SK-N-SH (cell line): Measurements from ENCODE around the gene TCF12. TPM values are rescaled to one million over a fixed set of nuclear protein-coding genes. Genes with fewer than 3 reads are reported as not detected.

ENCODE experiments used
- CTCF ChIA-PET: fragments of 300-600, 350-600 bp; formaldehyde crosslinking; extraction: SDS; loops from one replicate; lab custom pipeline; 2021; lab: Yijun Ruan, JAX
- POLR2A ChIA-PET: fragments of 350-600 bp; sonication (Branson Sonifier 250); formaldehyde crosslinking; extraction: SDS; loops from one replicate; lab custom pipeline; 2020; ENCODE audit warnings: antibody characterized with exemption, inconsistent platforms; lab: Yijun Ruan, JAX
- DNase-seq: peaks from one replicate; pipeline ENCODE4 v3.0.0; 2012
- H2AFZ ChIP-seq: fragments of 200-600 bp; sonication (generic); 2 replicates; pipeline ENCODE4 v1.8.1; 2016; ENCODE audit warnings: antibody characterized with exemption, mild to moderate bottlenecking, low read depth
- H3F3A ChIP-seq: fragments of 200-600 bp; sonication (generic); replicated peaks from 2 replicates; pipeline ENCODE3; 2016; ENCODE audit warnings: antibody characterized with exemption, mild to moderate bottlenecking; ENCODE audit not compliant: insufficient read depth
- H3K27ac ChIP-seq, 2 experiments: fragments of 200-500 bp in 1 of 2; fragments of 200-600 bp in 1 of 2; sonication (Bioruptor generic) in 1 of 2; sonication (generic), shearing (Covaris generic) in 1 of 2; 2 replicates each; pipeline versions ENCODE4 v1.5.1 to v1.6.1; 2014 to 2016; ENCODE audit warnings: low read depth in 2 of 2, inconsistent platforms in 1 of 2, low read length in 1 of 2, mild to moderate bottlenecking in 1 of 2, mixed read lengths in 1 of 2
- H3K27me3 ChIP-seq: fragments of 200-600 bp; sonication (generic), shearing (Covaris generic); 2 replicates; pipeline ENCODE4 v1.6.1; 2016; ENCODE audit warnings: mixed run types; ENCODE audit not compliant: insufficient read depth
- H3K36me3 ChIP-seq, 2 experiments: fragments of 200-500 bp in 1 of 2; fragments of 200-600 bp in 1 of 2; sonication (Bioruptor generic) in 1 of 2; sonication (generic) in 1 of 2; replicated peaks in 1 of 2; 2 replicates each; pipeline versions ENCODE3 to v1.5.1; 2014 to 2016; ENCODE audit warnings: low read length in 1 of 2, mild to moderate bottlenecking in 1 of 2; ENCODE audit not compliant: insufficient read depth in 2 of 2, control insufficient read depth in 1 of 2
- H3K4me1 ChIP-seq, 2 experiments: fragments of 200-500 bp in 1 of 2; fragments of 200-600 bp in 1 of 2; sonication (Bioruptor generic) in 1 of 2; sonication (generic), shearing (Covaris generic) in 1 of 2; 2 replicates each; pipeline versions ENCODE4 v1.5.1 to v1.6.1; 2014 to 2016; ENCODE audit warnings: low read depth in 1 of 2, low read length in 1 of 2, mixed run types in 1 of 2; ENCODE audit not compliant: insufficient read depth in 2 of 2, control insufficient read depth in 1 of 2
- H3K4me2 ChIP-seq: fragments of 200-600 bp; sonication (generic), shearing (Covaris generic); 2 replicates; pipeline ENCODE4 v1.6.1; 2017; ENCODE audit warnings: mixed run types
- H3K4me3 ChIP-seq, 2 experiments: fragments of 200-500 bp in 1 of 2; fragments of 200-600 bp in 1 of 2; sonication (Bioruptor generic) in 1 of 2; sonication (generic), shearing (Covaris generic) in 1 of 2; 2 replicates each; pipeline versions ENCODE4 v1.5.1 to v1.8.1; 2014 to 2016; ENCODE audit warnings: low read depth in 2 of 2, inconsistent platforms in 1 of 2, low read length in 1 of 2, mild to moderate bottlenecking in 1 of 2, mixed read lengths in 1 of 2, moderate library complexity in 1 of 2
- H3K79me2 ChIP-seq: fragments of 200-600 bp; sonication (generic); 2 replicates; pipeline ENCODE4 v1.8.1; 2017; ENCODE audit warnings: mild to moderate bottlenecking; ENCODE audit not compliant: insufficient read depth
- H3K9ac ChIP-seq: fragments of 200-600 bp; sonication (generic); 2 replicates; pipeline ENCODE4 v1.6.1; 2017; ENCODE audit warnings: mixed run types
- H3K9me2 ChIP-seq: fragments of 200-600 bp; sonication (generic); 2 replicates; pipeline ENCODE4 v1.6.1; 2017; ENCODE audit warnings: mixed run types
- H3K9me3 ChIP-seq: fragments of 200-600 bp; sonication (generic); 2 replicates; pipeline ENCODE4 v1.6.1; 2017; ENCODE audit warnings: mixed run types, mild to moderate bottlenecking, moderate library complexity
- H4K20me1 ChIP-seq: fragments of 200-600 bp; sonication (generic); 2 replicates; pipeline ENCODE4 v1.6.1; 2017; ENCODE audit warnings: mild to moderate bottlenecking, mixed run types; ENCODE audit not compliant: insufficient read depth
- CHD2 ChIP-seq: fragments of 150-350 bp; IDR thresholded peaks from 2 replicates; pipeline ENCODE4 v1.6.1; 2018; ENCODE audit warnings: low read length; ENCODE audit not compliant: partially characterized antibody
- EP300 ChIP-seq, 2 experiments: IDR thresholded peaks; 2 replicates each; pipeline versions ENCODE4 v1.4.0 to v1.6.1; 2012; ENCODE audit warnings: borderline replicate concordance in 1 of 2, low read depth in 1 of 2, low read length in 1 of 2
- EZH2phosphoT487 ChIP-seq: fragments of 200-600 bp; sonication (generic); IDR thresholded peaks from 2 replicates; pipeline ENCODE4 v1.6.1; 2017; ENCODE audit warnings: low read depth, mixed run types, mild to moderate bottlenecking, antibody characterized with exemption, moderate library complexity, borderline replicate concordance
- FOSL2 ChIP-seq: IDR thresholded peaks from 2 replicates; pipeline ENCODE4 v1.4.0; 2012; ENCODE audit warnings: low read depth, mild to moderate bottlenecking, moderate library complexity, borderline replicate concordance
- GATA2 ChIP-seq: sonication (generic); formaldehyde crosslinking; IDR thresholded peaks from 2 replicates; pipeline ENCODE4 v1.5.0; 2020; ENCODE audit warnings: mild to moderate bottlenecking, missing genetic modification reagents
- JUND ChIP-seq: IDR thresholded peaks from 2 replicates; pipeline ENCODE4 v1.4.0; 2012
- MXI1 ChIP-seq: IDR thresholded peaks from 2 replicates; pipeline ENCODE4 v1.6.1; 2012; ENCODE audit warnings: mild to moderate bottlenecking, low read depth, low read length, improper control_type of control experiment
- NFIC ChIP-seq: IDR thresholded peaks from 2 replicates; pipeline ENCODE4 v1.4.0; 2012; ENCODE audit warnings: borderline replicate concordance
- NRF1 ChIP-seq: IDR thresholded peaks from 2 replicates; pipeline ENCODE4 v1.6.1; 2012; ENCODE audit warnings: low read depth, mild to moderate bottlenecking, low read length
- PBX3 ChIP-seq: IDR thresholded peaks from 2 replicates; pipeline ENCODE4; 2012
- POLR2AphosphoS5 ChIP-seq: IDR thresholded peaks from 2 replicates; pipeline ENCODE4 v1.6.1; 2012; ENCODE audit warnings: low read depth, low read length
- RAD21 ChIP-seq: IDR thresholded peaks from 2 replicates; pipeline ENCODE4 v1.6.1; 2012; ENCODE audit warnings: mild to moderate bottlenecking, low read length
- RCOR1 ChIP-seq: fragments of 150-350 bp; IDR thresholded peaks from 2 replicates; pipeline ENCODE4 v1.6.1; 2017; ENCODE audit warnings: antibody characterized with exemption, low read length
- RFX5 ChIP-seq: IDR thresholded peaks from 2 replicates; pipeline ENCODE4 v1.6.1; 2012; ENCODE audit warnings: mild to moderate bottlenecking, improper control_type of control experiment, low read length
- RXRA ChIP-seq: IDR thresholded peaks from 2 replicates; pipeline ENCODE4 v1.4.0; 2012; ENCODE audit warnings: low read depth, mild to moderate bottlenecking, borderline replicate concordance
- TAF1 ChIP-seq: IDR thresholded peaks from 2 replicates; pipeline ENCODE4 v1.6.1; 2012; ENCODE audit warnings: low read depth, mild to moderate bottlenecking, low read length, moderate library complexity, borderline replicate concordance
- TEAD4 ChIP-seq: IDR thresholded peaks from 2 replicates; pipeline ENCODE4 v1.4.0; 2012; ENCODE audit warnings: mild to moderate bottlenecking, borderline replicate concordance; ENCODE audit not compliant: insufficient read depth
- YY1 ChIP-seq: IDR thresholded peaks from 2 replicates; pipeline ENCODE4 v1.4.0; 2012; ENCODE audit warnings: low read depth, mild to moderate bottlenecking
- WGBS: methylation state at CpG from one replicate; pipeline ENCODE4 v1.1.6; 2017; ENCODE audit warnings: low lambda C conversion rate; 5-methylcytosine and 5-hydroxymethylcytosine counted together
- polyA plus RNA-seq, 3 experiments: library from polyadenylated mRNA; depleted of rRNA; stranded (reverse); fragments of >200 nt; gene quantifications; 2 replicates each; pipeline ENCODE4 v1.2.3, GENCODE V29; 2012
- TF ChIP-seq, protein P1 (sequence below): IDR thresholded peaks from 2 replicates; pipeline ENCODE4 v1.4.0; 2012; ENCODE audit warnings: low read depth, borderline replicate concordance
- TF ChIP-seq, protein P2 (sequence below): fragments of 150-350 bp; IDR thresholded peaks from 2 replicates; pipeline ENCODE4 v1.6.1; 2016; ENCODE audit warnings: mild to moderate bottlenecking, low read depth, low read length
- TF ChIP-seq, protein P3 (sequence below): IDR thresholded peaks from 2 replicates; pipeline ENCODE4 v1.4.0; 2012; ENCODE audit warnings: low read depth

Gene TCF12
- polyA plus RNA-seq, 1 of the 3 experiments (the other 2 are of a cell fraction), result 49.6 TPM

DNA sequence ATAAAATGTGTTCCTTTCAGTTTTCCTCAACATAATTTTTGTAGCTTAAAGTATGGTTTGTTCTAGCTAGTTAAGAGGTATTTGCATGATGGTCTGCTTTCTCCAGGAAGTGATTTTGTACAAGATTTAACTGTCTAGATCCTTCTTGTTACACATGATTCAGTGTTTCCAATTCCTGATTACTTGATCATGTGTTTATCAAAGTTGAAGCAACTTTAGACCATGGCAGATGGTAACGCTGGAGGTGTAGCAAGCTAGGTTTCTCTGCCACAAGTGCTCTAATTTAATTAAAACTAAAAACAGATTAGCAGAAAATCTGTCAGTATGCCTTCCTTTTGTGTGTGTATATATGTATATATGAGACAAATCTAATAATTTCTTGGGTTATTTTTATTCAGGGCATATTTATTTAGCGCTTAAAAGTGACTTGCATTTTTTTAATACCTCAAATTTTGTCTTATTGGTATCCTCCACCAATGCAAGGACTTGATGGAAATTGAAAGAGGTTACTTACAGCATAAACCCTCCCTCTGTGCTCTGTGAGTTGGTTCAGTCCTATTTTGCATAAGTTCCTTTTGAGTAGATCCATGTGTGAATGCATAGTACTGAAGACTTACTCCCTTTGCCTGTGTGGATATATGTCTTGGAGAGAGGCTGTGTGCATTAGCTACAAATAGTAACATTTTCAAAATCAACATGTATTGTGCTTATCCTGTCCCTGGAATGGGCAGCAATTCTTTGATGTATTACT, 300.6 kb downstream of the TCF12 start (continued):
- TF ChIP-seq PBX3 (no peak), RAD21 (no peak), TAF1 (peak; percentile 44; the same call in 1 of the 2 replicates), MXI1 (peak; percentile 71; the same call in 1 of the 2 replicates), EP300 (IDR thresholded peaks at IDR 0.05; ENCODE audit: borderline replicate concordance in 1 of 2, low read depth in 1 of 2, low read length in 1 of 2) (peak in 1 of 2 experiments; percentile 26; a peak in 1 of 4 replicates), FOSL2 (no peak), JUND (no peak), RFX5 (no peak), POLR2AphosphoS5 (peak; percentile 66; the same call in 1 of the 2 replicates)
- TF ChIP-seq, protein P1, sequence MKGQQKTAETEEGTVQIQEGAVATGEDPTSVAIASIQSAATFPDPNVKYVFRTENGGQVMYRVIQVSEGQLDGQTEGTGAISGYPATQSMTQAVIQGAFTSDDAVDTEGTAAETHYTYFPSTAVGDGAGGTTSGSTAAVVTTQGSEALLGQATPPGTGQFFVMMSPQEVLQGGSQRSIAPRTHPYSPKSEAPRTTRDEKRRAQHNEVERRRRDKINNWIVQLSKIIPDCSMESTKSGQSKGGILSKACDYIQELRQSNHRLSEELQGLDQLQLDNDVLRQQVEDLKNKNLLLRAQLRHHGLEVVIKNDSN, result no peak

- no peaks in the 10 kb centered on the region for H3K27me3 ChIP-seq
- H3K27ac ChIP-seq, result peak overlapping the region; percentile 89 to 90
- H3K4me1 ChIP-seq, result peaks cover 28 to 40% of the 10 kb centered on the region in 2 experiments; a peak in 3 of 4 replicates
- H3K4me3 ChIP-seq, result peak overlapping the region; percentile 50 to 59
- ChIA-PET POLR2A (no interaction called here), CTCF (interaction anchor here (0.7 to 6.9 kb wide), 9 partner anchors 20 to 729 kb away, joined by 3 to 33 read pairs (median 4); no protein-coding TSS in a partner anchor)
- peak overlapping the region; percentile 58 for H3K4me2 ChIP-seq
- peaks cover 87% of the 10 kb centered on the region for H3K79me2 ChIP-seq
- no peaks in the 10 kb centered on the region for H3K9me3 ChIP-seq
- no peaks in the 10 kb centered on the region for H3K9me2 ChIP-seq
- DNase-seq, result peak; percentile 32
- no peaks in the 10 kb centered on the region for H3K36me3 ChIP-seq
- H4K20me1 ChIP-seq, result peaks cover 6% of the 10 kb centered on the region; the same call in 1 of the 2 replicates
- WGBS, result 11% methylated on average over 2 of the region's 2 CpGs
- no peak overlapping the region for H2AFZ ChIP-seq
- H3F3A ChIP-seq, result peaks cover 52% of the 10 kb centered on the region
- peak overlapping the region; percentile 69; the same call in 1 of the 2 replicates for H3K9ac ChIP-seq
- TF ChIP-seq RCOR1 (peak; percentile 64), NRF1 (no peak), CHD2 (peak; percentile 55), EP300 (IDR thresholded peaks at IDR 0.05; ENCODE audit: borderline replicate concordance in 1 of 2, low read depth in 1 of 2, low read length in 1 of 2) (peak; percentile 37 to 78; a peak in 3 of 4 replicates), YY1 (no peak), PBX3 (peak; percentile 85), EZH2phosphoT487 (no peak), RXRA (peak; percentile 35; the same call in 1 of the 2 replicates), MXI1 (no peak), TEAD4 (peak; percentile 71), TAF1 (peak; percentile 22; the same call in 1 of the 2 replicates), NFIC (peak; percentile 54; the same call in 1 of the 2 replicates), GATA2 (CRISPR knock-in tag) (no peak)
- TF ChIP-seq, protein P1, result peak; percentile 26; the same call in 1 of the 2 replicates
- TF ChIP-seq, protein P2, sequence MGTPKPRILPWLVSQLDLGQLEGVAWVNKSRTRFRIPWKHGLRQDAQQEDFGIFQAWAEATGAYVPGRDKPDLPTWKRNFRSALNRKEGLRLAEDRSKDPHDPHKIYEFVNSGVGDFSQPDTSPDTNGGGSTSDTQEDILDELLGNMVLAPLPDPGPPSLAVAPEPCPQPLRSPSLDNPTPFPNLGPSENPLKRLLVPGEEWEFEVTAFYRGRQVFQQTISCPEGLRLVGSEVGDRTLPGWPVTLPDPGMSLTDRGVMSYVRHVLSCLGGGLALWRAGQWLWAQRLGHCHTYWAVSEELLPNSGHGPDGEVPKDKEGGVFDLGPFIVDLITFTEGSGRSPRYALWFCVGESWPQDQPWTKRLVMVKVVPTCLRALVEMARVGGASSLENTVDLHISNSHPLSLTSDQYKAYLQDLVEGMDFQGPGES, result no peak
- TF ChIP-seq, protein P3, sequence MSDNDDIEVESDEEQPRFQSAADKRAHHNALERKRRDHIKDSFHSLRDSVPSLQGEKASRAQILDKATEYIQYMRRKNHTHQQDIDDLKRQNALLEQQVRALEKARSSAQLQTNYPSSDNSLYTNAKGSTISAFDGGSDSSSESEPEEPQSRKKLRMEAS, result no peak
These were observed 301.8 kb downstream of the TCF12 start for GRCh38 chr15:57220205-57220604.
